ENCODE results near the gene C1QTNF2. TPM values are rescaled to one million over a fixed set of nuclear protein-coding genes. Genes with fewer than 3 reads are reported as not detected.

C1QTNF2 gene
- total and polyA plus RNA-seq, 2 of the 13 experiments (the other 11 are each of a cell fraction or from before 2014, with no cell fraction given): not detected

DNA sequence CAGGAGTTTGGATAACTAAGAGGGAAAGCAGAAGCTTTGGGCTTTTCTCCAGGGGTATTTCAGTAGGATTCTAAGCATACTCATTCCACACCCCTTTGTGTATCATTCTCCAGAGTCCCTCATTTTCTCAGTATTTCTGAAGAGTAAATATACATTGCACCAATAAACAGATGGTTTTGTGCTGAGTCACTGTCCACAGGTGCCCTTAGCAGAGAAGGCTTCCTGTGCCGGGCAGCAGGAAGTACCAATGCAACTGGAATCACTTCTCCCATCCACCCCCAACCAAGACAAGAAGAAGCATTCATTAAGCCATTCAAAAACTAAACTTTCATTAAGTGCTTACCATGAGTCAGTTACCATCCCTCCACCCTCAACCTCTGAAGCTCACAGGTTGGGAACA lies 54.5 kb downstream of the C1QTNF2 start (continued):
- TF ChIP-seq TAF15 (IDR thresholded peaks at IDR 0.05; ENCODE audit: low read depth, low read length, poor library complexity, severe bottlenecking): no peak
- TF ChIP-seq, protein P1, sequence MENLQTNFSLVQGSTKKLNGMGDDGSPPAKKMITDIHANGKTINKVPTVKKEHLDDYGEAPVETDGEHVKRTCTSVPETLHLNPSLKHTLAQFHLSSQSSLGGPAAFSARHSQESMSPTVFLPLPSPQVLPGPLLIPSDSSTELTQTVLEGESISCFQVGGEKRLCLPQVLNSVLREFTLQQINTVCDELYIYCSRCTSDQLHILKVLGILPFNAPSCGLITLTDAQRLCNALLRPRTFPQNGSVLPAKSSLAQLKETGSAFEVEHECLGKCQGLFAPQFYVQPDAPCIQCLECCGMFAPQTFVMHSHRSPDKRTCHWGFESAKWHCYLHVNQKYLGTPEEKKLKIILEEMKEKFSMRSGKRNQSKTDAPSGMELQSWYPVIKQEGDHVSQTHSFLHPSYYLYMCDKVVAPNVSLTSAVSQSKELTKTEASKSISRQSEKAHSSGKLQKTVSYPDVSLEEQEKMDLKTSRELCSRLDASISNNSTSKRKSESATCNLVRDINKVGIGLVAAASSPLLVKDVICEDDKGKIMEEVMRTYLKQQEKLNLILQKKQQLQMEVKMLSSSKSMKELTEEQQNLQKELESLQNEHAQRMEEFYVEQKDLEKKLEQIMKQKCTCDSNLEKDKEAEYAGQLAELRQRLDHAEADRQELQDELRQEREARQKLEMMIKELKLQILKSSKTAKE (CRISPR knock-in tag; IDR thresholded peaks at IDR 0.05; ENCODE audit: borderline replicate concordance): no peak
- no peak for TF ChIP-seq MIXL1 (CRISPR knock-in tag; IDR thresholded peaks at IDR 0.05)
- TF ChIP-seq, protein P2, sequence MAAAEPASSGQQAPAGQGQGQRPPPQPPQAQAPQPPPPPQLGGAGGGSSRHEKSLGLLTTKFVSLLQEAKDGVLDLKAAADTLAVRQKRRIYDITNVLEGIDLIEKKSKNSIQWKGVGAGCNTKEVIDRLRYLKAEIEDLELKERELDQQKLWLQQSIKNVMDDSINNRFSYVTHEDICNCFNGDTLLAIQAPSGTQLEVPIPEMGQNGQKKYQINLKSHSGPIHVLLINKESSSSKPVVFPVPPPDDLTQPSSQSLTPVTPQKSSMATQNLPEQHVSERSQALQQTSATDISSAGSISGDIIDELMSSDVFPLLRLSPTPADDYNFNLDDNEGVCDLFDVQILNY (CRISPR knock-in tag; conservative IDR thresholded peaks at IDR 0.05): no peak
- 0 out of 2 replicates have a peak, but pooled peaks have one; percentile 30 for TF ChIP-seq ZNF644 (CRISPR knock-in tag; IDR thresholded peaks at IDR 0.05; ENCODE audit: low read depth)
- TF ChIP-seq, protein P3, sequence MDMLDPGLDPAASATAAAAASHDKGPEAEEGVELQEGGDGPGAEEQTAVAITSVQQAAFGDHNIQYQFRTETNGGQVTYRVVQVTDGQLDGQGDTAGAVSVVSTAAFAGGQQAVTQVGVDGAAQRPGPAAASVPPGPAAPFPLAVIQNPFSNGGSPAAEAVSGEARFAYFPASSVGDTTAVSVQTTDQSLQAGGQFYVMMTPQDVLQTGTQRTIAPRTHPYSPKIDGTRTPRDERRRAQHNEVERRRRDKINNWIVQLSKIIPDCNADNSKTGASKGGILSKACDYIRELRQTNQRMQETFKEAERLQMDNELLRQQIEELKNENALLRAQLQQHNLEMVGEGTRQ (IDR thresholded peaks at IDR 0.05; ENCODE audit: low read depth, low read length): no peak
- TF ChIP-seq, protein P3 (CRISPR knock-in tag; IDR thresholded peaks at IDR 0.05; ENCODE audit: borderline replicate concordance): no peak
- TF ChIP-seq, protein P4, sequence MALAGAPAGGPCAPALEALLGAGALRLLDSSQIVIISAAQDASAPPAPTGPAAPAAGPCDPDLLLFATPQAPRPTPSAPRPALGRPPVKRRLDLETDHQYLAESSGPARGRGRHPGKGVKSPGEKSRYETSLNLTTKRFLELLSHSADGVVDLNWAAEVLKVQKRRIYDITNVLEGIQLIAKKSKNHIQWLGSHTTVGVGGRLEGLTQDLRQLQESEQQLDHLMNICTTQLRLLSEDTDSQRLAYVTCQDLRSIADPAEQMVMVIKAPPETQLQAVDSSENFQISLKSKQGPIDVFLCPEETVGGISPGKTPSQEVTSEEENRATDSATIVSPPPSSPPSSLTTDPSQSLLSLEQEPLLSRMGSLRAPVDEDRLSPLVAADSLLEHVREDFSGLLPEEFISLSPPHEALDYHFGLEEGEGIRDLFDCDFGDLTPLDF (CRISPR knock-in tag; IDR thresholded peaks at IDR 0.05): no peak
- TF ChIP-seq ZNF720 (CRISPR knock-in tag; IDR thresholded peaks at IDR 0.05): no peak
- TF ChIP-seq ZNF792 (CRISPR knock-in tag; IDR thresholded peaks at IDR 0.05): no peak
- peak; percentile 90 for TF ChIP-seq RFX5 (IDR thresholded peaks at IDR 0.05; ENCODE audit: low read depth, low read length)
- no peak for TF ChIP-seq MTF1 (CRISPR knock-in tag; IDR thresholded peaks at IDR 0.05)
- TF ChIP-seq SAP130 (CRISPR knock-in tag; IDR thresholded peaks at IDR 0.05; ENCODE audit: low read depth): peak; percentile 77
- no peak for TF ChIP-seq SMAD1 (CRISPR knock-in tag; IDR thresholded peaks at IDR 0.05; ENCODE audit: borderline replicate concordance, low read depth)
- TF ChIP-seq POLR2G (IDR thresholded peaks at IDR 0.05; ENCODE audit: low read depth, low read length): no peak
- peak; percentile 82 for TF ChIP-seq MAFG (CRISPR knock-in tag; IDR thresholded peaks at IDR 0.05)
- no peak for TF ChIP-seq SKI (IDR thresholded peaks at IDR 0.05; ENCODE audit: partially characterized antibody)
- no peak; the same call in 1 of the 2 replicates for TF ChIP-seq MIER3 (CRISPR knock-in tag; IDR thresholded peaks at IDR 0.05; ENCODE audit: borderline replicate concordance)
- TF ChIP-seq ZNF878 (CRISPR knock-in tag; IDR thresholded peaks at IDR 0.05): no peak
- no peak for TF ChIP-seq GABPA (IDR thresholded peaks at IDR 0.05; ENCODE audit: low read depth, low read length)
- peak; percentile 75 for TF ChIP-seq GABPA (CRISPR knock-in tag; IDR thresholded peaks at IDR 0.05; ENCODE audit: low read depth)
- TF ChIP-seq, protein P5, sequence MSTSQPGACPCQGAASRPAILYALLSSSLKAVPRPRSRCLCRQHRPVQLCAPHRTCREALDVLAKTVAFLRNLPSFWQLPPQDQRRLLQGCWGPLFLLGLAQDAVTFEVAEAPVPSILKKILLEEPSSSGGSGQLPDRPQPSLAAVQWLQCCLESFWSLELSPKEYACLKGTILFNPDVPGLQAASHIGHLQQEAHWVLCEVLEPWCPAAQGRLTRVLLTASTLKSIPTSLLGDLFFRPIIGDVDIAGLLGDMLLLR (CRISPR knock-in tag; IDR thresholded peaks at IDR 0.05): no peak
- TF ChIP-seq LCORL (IDR thresholded peaks at IDR 0.05): no peak
- TF ChIP-seq LCORL (CRISPR knock-in tag; IDR thresholded peaks at IDR 0.05): 0 out of 2 replicates have a peak, but pooled peaks have one; percentile 37
- no peak for TF ChIP-seq ZNF501 (CRISPR knock-in tag; IDR thresholded peaks at IDR 0.05)
